Peyer's patch (tissue), 4 donors: Measurements from ENCODE around the gene ADGRE1.

Experiments used
- CTCF ChIP-seq, 6 experiments: fragments of 450-650 bp in 4 of 6; fragments of 200-600 bp in 2 of 6; sonication (generic) in 1 of 6; IDR thresholded peaks; one replicate each; pipeline ENCODE4 v1.5.1; 2017 to 2019; ENCODE audit warnings: antibody characterized with exemption in 6 of 6, mild to moderate bottlenecking in 3 of 6, moderate library complexity in 1 of 6
- POLR2A ChIP-seq, 2 donors: fragments of 450-650 bp; IDR thresholded peaks; one replicate each; pipeline ENCODE4 v1.5.1; 2017; ENCODE audit warnings: antibody characterized with exemption in 2 of 2, mild to moderate bottlenecking in 2 of 2, moderate library complexity in 2 of 2

- TF ChIP-seq CTCF (IDR thresholded peaks at IDR 0.05) (no peak), POLR2A (IDR thresholded peaks at IDR 0.05) (no peak)
Observed at GRCh38 chr19:6842871-6843607, 44.3 kb upstream of the ADGRE1 start.
